Measurements from ENCODE around the gene DDN.
A peak's percentile ranks its signal among the peaks of the same experiment; 100 is the strongest.

DDN gene

DNA sequence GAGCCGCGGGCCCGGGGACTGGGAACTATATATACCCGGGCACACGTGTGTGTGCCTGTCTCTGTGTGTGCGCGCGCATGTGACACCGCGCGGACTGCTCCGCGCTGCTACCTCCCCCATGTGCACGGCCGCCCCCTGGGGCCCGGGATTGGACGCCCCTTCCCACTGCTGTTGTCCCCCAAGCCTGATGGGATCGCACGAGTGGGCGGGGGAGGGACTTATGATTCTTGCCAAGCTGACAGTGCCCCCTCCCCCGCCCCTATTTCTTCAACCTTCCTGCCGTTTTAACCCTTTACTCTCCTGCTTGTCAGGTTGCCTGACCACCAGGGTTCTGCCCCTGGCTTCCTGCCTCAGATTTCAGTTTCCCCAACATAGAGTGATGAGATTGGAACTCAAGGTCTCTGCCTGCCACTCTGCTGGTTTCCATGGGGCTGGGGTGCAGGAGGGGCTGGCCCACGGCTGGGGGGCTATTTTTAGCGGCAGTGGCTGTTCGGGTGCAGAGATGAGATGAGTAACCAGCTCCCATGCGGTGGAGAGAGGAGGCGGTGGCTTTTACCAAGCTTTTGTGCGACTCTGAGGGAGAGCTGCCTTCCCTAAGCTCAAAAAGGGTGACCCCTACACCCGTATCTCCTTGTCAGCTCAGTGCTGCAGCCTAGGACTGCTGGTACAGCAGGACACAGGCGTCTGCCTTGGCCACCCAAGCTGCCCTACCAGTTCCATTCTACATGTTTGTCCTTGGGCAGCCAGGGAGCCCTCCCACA is at the start of gene DDN:
DDN (minus strand) TSS at position 5 of the 761 bp plus-strand sequence. CDS start 88 bp downstream, outside the sequence.
- TF ChIP-seq, protein P1, sequence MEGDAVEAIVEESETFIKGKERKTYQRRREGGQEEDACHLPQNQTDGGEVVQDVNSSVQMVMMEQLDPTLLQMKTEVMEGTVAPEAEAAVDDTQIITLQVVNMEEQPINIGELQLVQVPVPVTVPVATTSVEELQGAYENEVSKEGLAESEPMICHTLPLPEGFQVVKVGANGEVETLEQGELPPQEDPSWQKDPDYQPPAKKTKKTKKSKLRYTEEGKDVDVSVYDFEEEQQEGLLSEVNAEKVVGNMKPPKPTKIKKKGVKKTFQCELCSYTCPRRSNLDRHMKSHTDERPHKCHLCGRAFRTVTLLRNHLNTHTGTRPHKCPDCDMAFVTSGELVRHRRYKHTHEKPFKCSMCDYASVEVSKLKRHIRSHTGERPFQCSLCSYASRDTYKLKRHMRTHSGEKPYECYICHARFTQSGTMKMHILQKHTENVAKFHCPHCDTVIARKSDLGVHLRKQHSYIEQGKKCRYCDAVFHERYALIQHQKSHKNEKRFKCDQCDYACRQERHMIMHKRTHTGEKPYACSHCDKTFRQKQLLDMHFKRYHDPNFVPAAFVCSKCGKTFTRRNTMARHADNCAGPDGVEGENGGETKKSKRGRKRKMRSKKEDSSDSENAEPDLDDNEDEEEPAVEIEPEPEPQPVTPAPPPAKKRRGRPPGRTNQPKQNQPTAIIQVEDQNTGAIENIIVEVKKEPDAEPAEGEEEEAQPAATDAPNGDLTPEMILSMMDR (conservative IDR thresholded peaks at IDR 0.05; ENCODE audit: low read length): no peak
- peak within 1 kb of the TSS; percentile 31 for H3K4me3 ChIP-seq (ENCODE audit: low read length)
- peak; percentile 20 for DNase-seq (ENCODE audit: low read depth)

DNA sequence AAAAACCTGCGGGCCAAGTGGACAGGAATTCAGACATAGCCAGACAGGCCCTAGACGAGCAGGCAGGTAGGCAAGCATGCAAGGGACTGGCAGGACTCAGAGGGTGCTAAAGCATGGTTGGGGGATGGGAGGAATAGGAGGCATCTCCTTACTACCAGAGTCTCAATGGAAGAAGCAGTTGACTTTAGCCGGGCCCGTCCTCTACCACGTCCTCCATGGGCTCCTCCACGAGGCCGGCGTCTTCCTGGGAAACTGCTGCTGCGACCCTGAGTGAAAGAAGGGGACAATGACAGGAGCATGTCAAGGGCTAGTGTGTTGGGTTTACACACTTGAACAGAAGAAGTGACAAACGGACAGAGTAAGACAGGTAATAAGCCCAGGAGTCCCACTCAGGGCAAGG is 49.8 kb upstream of the DDN start:
- no peak for DNase-seq (ENCODE audit: low read depth)
- TF ChIP-seq, protein P1 (conservative IDR thresholded peaks at IDR 0.05; ENCODE audit: low read length): no peak

DNA sequence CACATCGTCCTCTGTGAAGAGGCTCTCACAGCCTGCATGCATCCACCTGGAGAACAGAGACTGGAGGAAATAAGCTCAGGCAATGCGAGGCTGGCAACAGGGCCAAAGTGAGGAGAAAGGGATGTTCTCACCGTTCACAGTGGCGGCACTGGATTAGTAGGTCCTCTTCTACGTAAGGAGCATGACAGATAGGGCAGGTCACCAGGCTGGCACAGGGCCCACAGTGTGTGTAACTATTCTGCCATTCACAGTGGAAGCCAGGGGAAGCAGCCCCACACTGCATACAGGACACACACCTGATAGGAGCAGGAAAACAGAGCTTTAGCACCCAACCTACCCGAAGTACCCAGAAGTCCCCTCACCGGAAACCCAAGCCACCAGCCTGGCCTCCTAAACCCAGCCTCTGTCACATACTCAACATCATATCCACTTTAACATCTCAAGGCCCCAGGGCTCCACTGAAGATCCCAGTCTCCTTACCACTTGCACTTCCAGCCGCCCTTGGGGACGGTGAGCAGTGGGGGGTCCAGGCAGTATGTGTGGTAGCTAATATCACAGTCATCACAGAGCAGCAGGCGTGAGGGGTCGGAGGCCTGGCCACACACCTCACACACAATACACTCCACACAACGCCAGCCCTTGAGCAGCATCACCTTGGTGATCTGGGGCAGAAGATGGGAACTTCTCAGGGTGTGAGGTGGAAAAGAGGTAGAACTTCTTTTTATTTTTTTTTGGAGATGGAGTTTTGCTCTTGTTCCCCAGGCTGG is 47.1 kb upstream of the DDN start:
- TF ChIP-seq, protein P1 (conservative IDR thresholded peaks at IDR 0.05; ENCODE audit: low read length): no peak
- DNase-seq (ENCODE audit: low read depth): no peak

More for the DNA sequence above, 49.8 kb upstream of the DDN start:
- no peak overlapping the region for H3K4me3 ChIP-seq (ENCODE audit: low read length)

DNA sequence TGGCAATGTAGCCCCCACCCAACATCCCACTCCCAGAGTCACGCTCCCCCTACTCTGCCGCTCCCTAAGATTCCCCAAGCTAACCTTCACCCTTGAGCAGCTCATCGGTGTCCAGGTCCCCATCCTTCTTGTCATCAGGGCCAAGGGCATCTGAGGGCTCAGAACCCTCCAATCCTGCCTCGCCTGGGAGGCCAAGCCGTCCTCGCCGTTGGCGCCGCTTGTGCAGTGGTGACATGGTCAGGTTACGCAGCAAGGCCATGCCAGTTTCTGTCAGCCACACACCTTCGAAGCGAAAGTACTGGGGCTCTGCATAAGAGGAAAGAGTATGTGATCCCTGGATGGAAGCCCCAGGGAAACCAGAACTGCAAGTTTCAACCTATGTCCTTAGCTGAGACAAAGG is 45.5 kb upstream of the DDN start:
- TF ChIP-seq, protein P1 (conservative IDR thresholded peaks at IDR 0.05; ENCODE audit: low read length): no peak
- no peak for DNase-seq (ENCODE audit: low read depth)
- H3K4me3 ChIP-seq (ENCODE audit: low read length): no peak overlapping the region

More for the DNA sequence above, 47.1 kb upstream of the DDN start:
- no peak overlapping the region for H3K4me3 ChIP-seq (ENCODE audit: low read length)

DNA sequence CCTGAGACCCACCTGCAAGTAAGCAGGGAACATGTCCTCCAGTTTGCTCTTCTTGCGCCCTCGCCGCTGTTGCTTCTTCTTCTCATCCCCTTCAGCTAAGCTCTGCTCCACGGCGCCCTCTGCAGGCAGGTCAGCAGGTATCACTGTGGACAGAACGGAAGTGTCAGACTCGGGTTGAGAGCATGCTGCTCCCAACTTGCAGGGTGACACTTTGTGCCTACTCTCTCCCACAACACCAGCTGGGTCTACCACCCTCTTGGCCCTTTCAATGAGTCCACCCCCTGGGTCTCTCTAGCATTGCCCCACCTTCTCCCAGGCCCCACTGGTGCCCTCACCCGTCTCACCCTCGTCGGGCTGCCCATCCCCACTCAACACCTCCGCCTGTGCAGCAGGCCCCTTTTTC is 44.7 kb upstream of the DDN start:
- no peak overlapping the region for H3K4me3 ChIP-seq (ENCODE audit: low read length)
- DNase-seq (ENCODE audit: low read depth): peak; percentile 47
- TF ChIP-seq, protein P1 (conservative IDR thresholded peaks at IDR 0.05; ENCODE audit: low read length): peak; percentile 62

DNA sequence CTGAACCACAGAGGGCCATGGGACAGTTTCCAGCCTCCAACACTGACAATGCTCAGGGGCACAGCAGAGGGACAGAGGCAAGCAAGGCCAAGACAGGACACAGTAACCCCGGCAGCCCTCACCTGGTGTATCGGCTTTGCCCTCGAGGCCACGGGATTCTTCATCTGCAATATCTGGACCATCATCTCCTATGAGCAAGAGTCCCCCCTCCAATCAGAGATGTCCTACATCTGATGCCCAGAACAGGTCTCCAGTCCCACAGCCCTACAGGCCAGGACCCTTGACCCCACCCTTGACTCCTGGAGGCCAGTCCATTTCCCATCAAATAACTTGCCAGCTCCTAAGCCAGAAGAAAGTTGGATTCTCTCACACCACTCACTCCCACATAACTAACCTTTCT is 44.1 kb upstream of the DDN start:
- TF ChIP-seq, protein P1 (conservative IDR thresholded peaks at IDR 0.05; ENCODE audit: low read length): no peak
- DNase-seq (ENCODE audit: low read depth): no peak
- no peak overlapping the region for H3K4me3 ChIP-seq (ENCODE audit: low read length)

All from AG10803 (cell line).